WTC11 (cell line): ENCODE data around the gene TAF1L. TPM values are rescaled to one million over a fixed set of nuclear protein-coding genes. Genes with fewer than 3 reads are reported as not detected.

Experiments used
- ATAC-seq: fragments of 200-7000 bp; cut with Tn5 transposase; 2 replicates; pipeline ENCODE4 v1.10.0; 2021; ENCODE audit warnings: mild to moderate bottlenecking, moderate library complexity
- CTCF ChIA-PET: fragments of 300-600 bp; sonication (Branson Sonifier 250); formaldehyde crosslinking; loops from one replicate; lab custom pipeline; 2021; ENCODE audit warnings: antibody characterized with exemption; lab: Charles Lee
- POLR2A ChIA-PET: fragments of 350-600 bp; sonication (Branson Sonifier 250); formaldehyde crosslinking; loops from one replicate; lab custom pipeline; 2021; ENCODE audit warnings: antibody characterized with exemption; lab: Charles Lee
- DNase-seq: peaks from one replicate; pipeline ENCODE4 v3.0.0; 2021; ENCODE audit warnings: low spot score
- H3K27ac Mint-ChIP-seq: 2 replicates; pipeline ENCODE4 v1.8.0; 2021; ENCODE audit warnings: mixed read lengths
- H3K27me3 Mint-ChIP-seq: 2 replicates; pipeline ENCODE4 v1.8.0; 2021; ENCODE audit warnings: low read depth, mild to moderate bottlenecking, moderate library complexity, mixed read lengths
- H3K36me3 Mint-ChIP-seq: 2 replicates; pipeline ENCODE4 v1.8.0; 2021; ENCODE audit warnings: mixed read lengths
- H3K4me1 Mint-ChIP-seq: 2 replicates; pipeline ENCODE4 v1.8.0; 2022; ENCODE audit warnings: mixed read lengths
- H3K4me3 Mint-ChIP-seq: 2 replicates; pipeline ENCODE4 v1.8.0; 2021; ENCODE audit warnings: mild to moderate bottlenecking, moderate library complexity, mixed read lengths
- H3K9me3 Mint-ChIP-seq: 2 replicates; pipeline ENCODE4 v1.8.0; 2021; ENCODE audit warnings: mixed read lengths
- ATF2 ChIP-seq: sonication (generic); formaldehyde crosslinking; IDR thresholded peaks from 2 replicates; pipeline ENCODE4 v1.8.1; 2022; ENCODE audit warnings: low read depth, missing genetic modification reagents, borderline replicate concordance
- CDX4 ChIP-seq: fragments of 250-450 bp; sonication (Bioruptor Pico); IDR thresholded peaks from 2 replicates; pipeline ENCODE4 v1.9.0; 2021; ENCODE audit warnings: moderate library complexity, mild to moderate bottlenecking, inconsistent platforms, borderline replicate concordance
- KAT7 ChIP-seq: sonication (generic); formaldehyde crosslinking; IDR thresholded peaks from 2 replicates; pipeline ENCODE4 v1.8.1; 2023; ENCODE audit warnings: missing genetic modification reagents, mild to moderate bottlenecking, borderline replicate concordance
- MXD4 ChIP-seq: fragments of 250-450 bp; sonication (Bioruptor Pico); IDR thresholded peaks from 2 replicates; pipeline ENCODE4 v1.8.0; 2021; ENCODE audit warnings: mild to moderate bottlenecking, moderate library complexity, borderline replicate concordance
- NR1H2 ChIP-seq: sonication (generic); formaldehyde crosslinking; IDR thresholded peaks from 2 replicates; pipeline ENCODE4 v1.9.0; 2021; ENCODE audit warnings: mild to moderate bottlenecking, moderate library complexity, missing genetic modification reagents
- OVOL2 ChIP-seq: fragments of 250-450 bp; sonication (Bioruptor Pico); IDR thresholded peaks from 2 replicates; pipeline ENCODE4 v1.9.0; 2021; ENCODE audit warnings: mild to moderate bottlenecking, borderline replicate concordance
- PRDM15 ChIP-seq: sonication (generic); formaldehyde crosslinking; IDR thresholded peaks from 2 replicates; pipeline ENCODE4 v1.8.0; 2022; ENCODE audit warnings: missing genetic modification reagents
- PREB ChIP-seq: sonication (generic); formaldehyde crosslinking; IDR thresholded peaks from 2 replicates; pipeline ENCODE4 v1.8.1; 2022; ENCODE audit warnings: mild to moderate bottlenecking, missing genetic modification reagents, moderate library complexity, borderline replicate concordance
- SOX15 ChIP-seq: fragments of 250-450 bp; sonication (Bioruptor Pico); IDR thresholded peaks from 2 replicates; pipeline ENCODE4 v1.9.0; 2021; ENCODE audit warnings: mild to moderate bottlenecking
- ZBTB43 ChIP-seq: sonication (generic); formaldehyde crosslinking; IDR thresholded peaks from 2 replicates; pipeline ENCODE4 v1.8.1; 2023; ENCODE audit warnings: mild to moderate bottlenecking, missing genetic modification reagents
- ZNF138 ChIP-seq: sonication (generic); formaldehyde crosslinking; conservative IDR thresholded peaks from 2 replicates; pipeline ENCODE4 v1.8.1; 2022; ENCODE audit warnings: mild to moderate bottlenecking, moderate library complexity, missing genetic modification reagents
- ZNF232 ChIP-seq: sonication (generic); formaldehyde crosslinking; IDR thresholded peaks from 2 replicates; pipeline ENCODE4 v1.8.0; 2022; ENCODE audit warnings: mild to moderate bottlenecking, missing genetic modification reagents
- ZNF317 ChIP-seq: sonication (generic); formaldehyde crosslinking; IDR thresholded peaks from 2 replicates; pipeline ENCODE4 v1.8.1; 2023; ENCODE audit warnings: low read depth, mild to moderate bottlenecking, moderate library complexity, missing genetic modification reagents, borderline replicate concordance
- ZNF396 ChIP-seq: fragments of 250-450 bp; sonication (Bioruptor Pico); IDR thresholded peaks from 2 replicates; pipeline ENCODE4 v1.8.0; 2021; ENCODE audit warnings: mild to moderate bottlenecking, moderate library complexity, borderline replicate concordance
- ZNF416 ChIP-seq: fragments of 250-450 bp; sonication (Bioruptor Pico); IDR thresholded peaks from 2 replicates; pipeline ENCODE4 v1.9.0; 2021; ENCODE audit warnings: mild to moderate bottlenecking, inconsistent platforms
- ZNF425 ChIP-seq: fragments of 250-450 bp; sonication (Bioruptor Pico); conservative IDR thresholded peaks from 2 replicates; pipeline ENCODE4 v1.9.0; 2021; ENCODE audit warnings: mild to moderate bottlenecking
- ZNF671 ChIP-seq: fragments of 250-450 bp; sonication (Bioruptor Pico); IDR thresholded peaks from 2 replicates; pipeline ENCODE4 v1.8.0; 2021; ENCODE audit warnings: mild to moderate bottlenecking
- total RNA-seq: library from RNA; stranded (reverse); gene quantifications from 3 replicates; pipeline ENCODE4 v1.2.3, GENCODE V29; 2021

The TAF1L gene
- total RNA-seq, 1 experiment from 2014 or later: 0.09 TPM

- Mint-ChIP-seq H3K36me3 (no peaks in the 10 kb centered on the region), H3K9me3 (peaks cover 10% of the 10 kb centered on the region), H3K27ac (no peak overlapping the region), H3K4me3 (no peak overlapping the region), H3K4me1 (peaks cover 11% of the 10 kb centered on the region), H3K27me3 (peaks cover 4% of the 10 kb centered on the region; the same call in 1 of the 2 replicates)
- ChIA-PET POLR2A (interaction anchor here (0.5 kb wide), 1 partner anchor 27 kb away, joined by 5 read pairs; no protein-coding TSS in a partner anchor), CTCF (interaction anchor here (0.6 to 5.7 kb wide), 41 partner anchors 9 to 463 kb away, joined by 3 to 245 read pairs (median 4); partner anchors contain the start of genes ACO1, NDUFB6, RIGI and TMEM215)
- TF ChIP-seq ATF2 (CRISPR knock-in tag): no peak
- TF ChIP-seq ZNF317 (CRISPR knock-in tag): no peak
- TF ChIP-seq SOX15 (CRISPR knock-in tag): no peak
- TF ChIP-seq OVOL2: no peak
- no peak for TF ChIP-seq ZBTB43 (CRISPR knock-in tag)
- TF ChIP-seq ZNF138 (CRISPR knock-in tag): no peak
- TF ChIP-seq ZNF232: no peak
- TF ChIP-seq KAT7 (CRISPR knock-in tag): no peak
- no peak for TF ChIP-seq PRDM15 (CRISPR knock-in tag)
- TF ChIP-seq CDX4: no peak
- TF ChIP-seq ZNF671 (CRISPR knock-in tag): no peak
- no peak for TF ChIP-seq ZNF416 (CRISPR knock-in tag)
- TF ChIP-seq PREB (CRISPR knock-in tag): no peak
- DNase-seq: no peak
- peak; percentile 89 for ATAC-seq
Measured at GRCh38 chr9:32581512-32582143, 53.8 kb downstream of the TAF1L start.

GRCh38 chr9:32580631-32581300 lies 54.7 kb downstream of the TAF1L start:
- POLR2A ChIA-PET: no interaction called here
- Mint-ChIP-seq H3K36me3 (no peaks in the 10 kb centered on the region), H3K9me3 (peaks cover 5% of the 10 kb centered on the region), H3K4me1 (peaks cover 11% of the 10 kb centered on the region), H3K4me3 (no peak overlapping the region), H3K27me3 (no peaks in the 10 kb centered on the region), H3K27ac (no peak overlapping the region)
- CTCF ChIA-PET: interaction anchor here (0.6 to 5.7 kb wide), 38 partner anchors 8 to 464 kb away, joined by 3 to 245 read pairs (median 4); partner anchors contain the start of genes ACO1, NDUFB6, RIGI and TMEM215
- DNase-seq (no peak), ATAC-seq (0 out of 2 replicates have a peak, but pooled peaks have one; percentile 26)
- TF ChIP-seq ZNF396 (CRISPR knock-in tag) (no peak), ZNF317 (CRISPR knock-in tag) (no peak), NR1H2 (CRISPR knock-in tag) (no peak), MXD4 (CRISPR knock-in tag) (no peak), ZNF425 (CRISPR knock-in tag) (no peak), ATF2 (CRISPR knock-in tag) (no peak)
